Measurements from ENCODE around the gene BPIFB6. TPM values are rescaled to one million over a fixed set of nuclear protein-coding genes. Genes with fewer than 3 reads are reported as not detected.

BPIFB6 gene
- total RNA-seq, 4 donors from 2014 or later, result not detected

DNA sequence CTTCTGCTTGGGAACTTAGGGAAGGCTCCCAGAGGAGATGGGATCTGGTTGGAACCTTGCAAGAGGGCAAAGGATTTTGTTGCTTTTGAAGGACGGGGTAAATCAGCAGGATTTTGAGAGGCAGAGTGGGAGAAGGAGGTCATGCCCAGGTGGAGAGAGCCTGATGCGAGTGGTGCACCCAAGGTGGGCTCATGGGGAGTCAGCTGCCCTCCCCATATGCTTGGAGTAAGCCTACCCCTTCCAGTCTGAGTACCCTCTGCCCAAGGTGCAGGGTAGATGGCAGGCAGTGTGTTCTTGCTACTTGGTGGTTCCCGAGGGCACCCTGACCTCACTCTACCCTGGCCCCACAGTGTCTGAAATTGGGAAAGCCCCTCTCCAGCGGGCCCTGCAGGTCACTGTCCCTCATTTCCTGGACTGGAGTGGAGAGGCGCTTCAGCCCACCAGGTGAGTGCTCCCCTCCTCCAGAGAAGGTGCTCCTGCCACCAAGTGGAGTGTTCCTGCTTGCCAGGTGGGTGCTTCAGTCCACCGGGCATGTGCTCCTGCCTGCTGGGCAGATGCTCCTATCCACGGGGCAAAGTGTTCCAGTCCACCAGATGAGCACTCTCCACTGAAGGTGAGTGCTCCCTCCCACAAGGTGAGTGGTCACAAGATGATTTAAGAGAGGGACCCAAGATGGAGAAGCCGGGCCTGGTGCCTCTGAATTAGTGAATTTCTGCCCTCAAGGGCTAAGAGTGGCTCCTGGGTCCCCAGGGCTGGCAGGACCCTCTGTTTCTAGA, 20.6 kb upstream of the BPIFB6 start:
- no peaks in the 10 kb centered on the region for H3K36me3 ChIP-seq
- H3K4me3 ChIP-seq, result no peak overlapping the region
- H3K9me3 ChIP-seq, result no peaks in the 10 kb centered on the region
- intact Hi-C loops (cut with DNase I; ENCODE audit: low total_unique reads) (no loop called here), in situ Hi-C loops (cut with MboI; ENCODE audit: low pct_ligation_motif_present in 1 of 4, low pct_unique_long_range_greater_than_20kb in 1 of 4, low sequenced_read_pairs in 3 of 4) (no loop called here)
- 75% methylated on average over 8 of the region's 8 CpGs; no CpG with 5 or more reads in 1 of the 2 donors for WGBS, 2 donors (ENCODE audit: low coverage in 1 of 2)
- TF ChIP-seq, protein P1, sequence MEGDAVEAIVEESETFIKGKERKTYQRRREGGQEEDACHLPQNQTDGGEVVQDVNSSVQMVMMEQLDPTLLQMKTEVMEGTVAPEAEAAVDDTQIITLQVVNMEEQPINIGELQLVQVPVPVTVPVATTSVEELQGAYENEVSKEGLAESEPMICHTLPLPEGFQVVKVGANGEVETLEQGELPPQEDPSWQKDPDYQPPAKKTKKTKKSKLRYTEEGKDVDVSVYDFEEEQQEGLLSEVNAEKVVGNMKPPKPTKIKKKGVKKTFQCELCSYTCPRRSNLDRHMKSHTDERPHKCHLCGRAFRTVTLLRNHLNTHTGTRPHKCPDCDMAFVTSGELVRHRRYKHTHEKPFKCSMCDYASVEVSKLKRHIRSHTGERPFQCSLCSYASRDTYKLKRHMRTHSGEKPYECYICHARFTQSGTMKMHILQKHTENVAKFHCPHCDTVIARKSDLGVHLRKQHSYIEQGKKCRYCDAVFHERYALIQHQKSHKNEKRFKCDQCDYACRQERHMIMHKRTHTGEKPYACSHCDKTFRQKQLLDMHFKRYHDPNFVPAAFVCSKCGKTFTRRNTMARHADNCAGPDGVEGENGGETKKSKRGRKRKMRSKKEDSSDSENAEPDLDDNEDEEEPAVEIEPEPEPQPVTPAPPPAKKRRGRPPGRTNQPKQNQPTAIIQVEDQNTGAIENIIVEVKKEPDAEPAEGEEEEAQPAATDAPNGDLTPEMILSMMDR (IDR thresholded peaks at IDR 0.05), result no peak
- no peak for TF ChIP-seq EP300 (IDR thresholded peaks at IDR 0.05; ENCODE audit: low read depth)
- H3K27ac ChIP-seq, result no peak overlapping the region
- DNase-seq, result no peak
- H3K27me3 ChIP-seq, result no peaks in the 10 kb centered on the region
- no peaks in the 10 kb centered on the region for H3K4me1 ChIP-seq

DNA sequence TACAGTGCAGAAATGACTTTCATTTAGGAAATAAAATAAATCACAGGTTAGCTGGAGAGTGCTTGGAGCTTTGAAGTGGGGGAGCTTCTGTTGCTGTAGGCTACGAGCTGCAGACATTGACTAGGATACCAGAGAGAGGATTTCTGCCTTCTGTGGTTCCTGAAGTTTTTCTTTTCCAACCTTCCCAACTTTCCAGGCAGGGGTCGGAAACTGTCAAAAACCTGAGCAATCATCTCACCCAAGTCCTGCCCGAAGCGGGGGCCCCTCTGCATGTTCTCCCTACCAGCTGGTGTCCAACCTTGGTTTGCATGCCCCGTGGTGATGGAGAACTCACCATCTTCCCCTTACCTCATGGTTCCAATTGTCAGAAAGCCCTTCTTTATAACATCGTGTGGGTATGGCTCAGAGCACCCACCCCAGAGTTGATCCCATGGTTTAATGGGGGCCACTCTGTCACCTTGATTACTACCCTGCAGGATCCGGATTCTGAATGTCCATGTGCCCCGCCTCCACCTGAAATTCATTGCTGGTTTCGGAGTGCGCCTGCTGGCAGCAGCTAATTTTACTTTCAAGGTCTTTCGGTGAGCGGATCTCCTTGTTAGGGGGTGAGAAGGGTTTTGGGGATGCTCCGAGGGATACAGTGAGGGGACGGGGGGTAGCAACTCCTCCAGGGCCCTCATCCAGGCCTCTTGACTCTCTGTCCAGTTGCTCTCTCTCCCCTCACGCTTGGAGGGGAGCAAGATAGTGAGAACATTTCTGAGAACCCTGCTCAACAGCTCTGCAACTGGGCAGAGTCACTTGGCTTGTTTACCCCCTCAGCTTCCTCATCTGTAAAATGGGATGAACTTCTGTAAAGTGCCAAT, 18.9 kb upstream of the BPIFB6 start:
- TF ChIP-seq POLR2A (IDR thresholded peaks at IDR 0.05), result no peak
- no peak for TF ChIP-seq EP300 (IDR thresholded peaks at IDR 0.05; ENCODE audit: low read depth)
- no peak for TF ChIP-seq POLR2AphosphoS5 (IDR thresholded peaks at IDR 0.05)
- TF ChIP-seq, protein P1 (IDR thresholded peaks at IDR 0.05), result no peak
- no peaks in the 10 kb centered on the region for H3K36me3 ChIP-seq
- no peak overlapping the region for H3K27ac ChIP-seq
- 71 to 82% methylated on average over 5 to 15 of the region's 15 CpGs for WGBS, 2 donors (ENCODE audit: low coverage in 1 of 2)
- H3K9me3 ChIP-seq, result no peaks in the 10 kb centered on the region
- in situ Hi-C loops (cut with MboI; ENCODE audit: low pct_ligation_motif_present in 1 of 4, low pct_unique_long_range_greater_than_20kb in 1 of 4, low sequenced_read_pairs in 3 of 4), result no loop called here
- intact Hi-C loops (cut with DNase I; ENCODE audit: low total_unique reads), result no loop called here
- no peaks in the 10 kb centered on the region for H3K27me3 ChIP-seq
- no peaks in the 10 kb centered on the region for H3K4me1 ChIP-seq
- no peak overlapping the region for H3K4me3 ChIP-seq
- DNase-seq, result no peak

DNA sequence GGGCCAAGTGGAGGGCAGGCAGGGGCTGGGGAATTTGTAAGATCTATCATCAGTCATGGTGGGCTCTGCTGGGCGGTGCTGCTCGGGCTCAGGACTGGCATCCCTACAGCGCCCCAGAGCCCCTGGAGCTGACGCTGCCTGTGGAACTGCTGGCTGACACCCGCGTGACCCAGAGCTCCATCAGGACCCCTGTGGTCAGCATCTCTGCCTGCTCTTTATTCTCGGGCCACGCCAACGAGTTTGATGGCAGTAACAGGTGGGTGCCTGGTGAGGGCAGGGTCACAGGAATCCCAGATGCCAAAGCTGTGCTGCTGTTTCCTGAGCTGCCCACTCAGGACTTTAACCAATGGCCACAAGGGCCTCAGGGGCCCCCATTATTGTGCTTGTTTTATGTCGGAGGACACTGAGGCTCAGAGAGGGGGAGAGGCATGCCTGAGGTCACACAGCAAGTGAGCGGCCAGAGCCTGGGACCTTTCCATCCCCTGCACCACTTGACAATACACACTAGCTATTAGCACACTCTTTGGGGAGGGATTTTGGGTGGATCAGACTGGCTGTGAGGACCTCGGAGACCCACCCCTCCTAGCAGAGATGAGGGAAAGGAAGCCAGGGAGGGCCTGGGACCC, 17.6 kb upstream of the BPIFB6 start:
- intact Hi-C loops (cut with DNase I; ENCODE audit: low total_unique reads) (no loop called here), in situ Hi-C loops (cut with MboI; ENCODE audit: low pct_ligation_motif_present in 1 of 4, low pct_unique_long_range_greater_than_20kb in 1 of 4, low sequenced_read_pairs in 3 of 4) (no loop called here)
- DNase-seq, result no peak
- 71% methylated on average over 9 of the region's 12 CpGs; no CpG with 5 or more reads in 1 of the 2 donors for whole genome bisulfite sequencing, 2 donors (ENCODE audit: low coverage in 1 of 2)
- Histone ChIP-seq H3K36me3 (no peaks in the 10 kb centered on the region), H3K9me3 (no peaks in the 10 kb centered on the region), H3K27me3 (no peaks in the 10 kb centered on the region), H3K4me1 (no peaks in the 10 kb centered on the region), H3K27ac (no peak overlapping the region), H3K4me3 (no peak overlapping the region)
- TF ChIP-seq POLR2AphosphoS5 (IDR thresholded peaks at IDR 0.05) (no peak), POLR2A (IDR thresholded peaks at IDR 0.05) (no peak), EP300 (IDR thresholded peaks at IDR 0.05; ENCODE audit: low read depth) (no peak)
- TF ChIP-seq, protein P1 (IDR thresholded peaks at IDR 0.05), result no peak

Data from transverse colon (tissue), 4 donors.